Stimulated activated CD8-positive, alpha-beta memory T cell treated with anti-CD3 and anti-CD28 coated beads, Interleukin-15, amount 100 ng/mL, for 24 hours (primary cell): Measurements from ENCODE around the gene MRPL53.
"Not testable (repeated sequence)": the region's sequence is repeated elsewhere in the genome, so short reads cannot be mapped to it uniquely, and the experiment has no call there.

Experiments
- DNase-seq: peaks from one replicate; pipeline ENCODE4 v3.0.0-alpha.2; 2020; ENCODE audit warnings: low read depth

MRPL53 gene

DNA sequence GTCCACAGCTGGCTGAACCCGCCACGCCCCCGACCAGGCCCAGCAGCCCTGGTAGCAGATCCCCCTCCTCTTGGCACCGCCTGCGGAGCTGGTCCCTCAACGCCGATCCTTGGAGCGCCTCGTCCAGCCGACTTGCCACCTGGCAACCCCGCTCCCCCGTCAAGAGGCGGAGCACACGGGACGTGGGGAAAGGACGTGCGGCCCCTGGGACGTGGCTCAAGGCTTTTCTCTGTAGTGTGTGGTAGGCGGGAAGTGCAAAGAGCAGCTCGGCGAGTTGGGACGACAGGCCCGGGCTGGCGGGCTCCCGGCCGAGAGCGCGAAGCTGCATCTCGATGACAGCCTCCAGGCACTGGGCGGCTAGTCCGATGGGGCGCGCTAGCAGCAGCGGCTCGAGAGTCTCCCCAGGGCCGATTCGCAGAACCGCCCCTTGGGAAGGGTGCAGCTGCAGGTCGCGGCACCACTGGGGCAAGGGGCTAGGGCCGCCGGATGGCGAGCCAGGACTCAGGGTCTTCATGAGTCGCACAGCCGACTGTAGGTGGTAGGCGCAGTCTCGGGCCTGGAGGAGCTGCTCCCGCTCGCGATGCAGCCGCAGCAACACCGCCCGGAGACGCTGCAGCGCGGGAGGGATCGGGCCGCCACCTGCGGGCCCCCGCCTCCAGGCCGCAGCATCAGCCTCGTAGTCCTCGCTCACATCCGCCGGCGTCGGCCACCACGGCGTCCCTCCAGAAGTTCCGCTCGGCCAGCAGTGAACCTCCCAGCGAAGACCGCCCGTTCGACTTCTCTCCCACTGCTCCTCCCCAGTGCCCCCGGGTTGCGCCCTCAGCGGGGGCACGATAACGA, 9.7 kb upstream of the MRPL53 start:
- DNase-seq: no peak

DNA sequence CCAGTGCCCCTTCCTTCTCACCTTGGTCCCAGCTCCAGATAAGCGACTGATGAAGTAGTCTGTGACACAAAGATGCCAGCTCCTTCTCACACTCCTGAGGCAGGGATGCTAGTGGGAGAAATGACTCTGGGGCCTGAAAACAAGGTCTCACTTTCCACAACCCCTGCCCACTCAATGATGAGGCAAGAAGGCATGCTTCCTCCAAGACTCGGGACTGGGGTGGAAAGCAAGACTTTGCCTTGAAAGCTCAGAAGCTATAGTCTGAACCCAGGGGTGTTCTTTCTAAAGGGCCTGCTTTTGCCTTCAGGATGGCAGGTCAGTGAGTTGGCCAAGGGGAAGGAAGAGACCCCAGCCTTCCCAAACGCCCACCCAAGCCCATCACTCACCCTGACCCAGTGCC, 9.0 kb upstream of the MRPL53 start:
- no peak for DNase-seq

DNA sequence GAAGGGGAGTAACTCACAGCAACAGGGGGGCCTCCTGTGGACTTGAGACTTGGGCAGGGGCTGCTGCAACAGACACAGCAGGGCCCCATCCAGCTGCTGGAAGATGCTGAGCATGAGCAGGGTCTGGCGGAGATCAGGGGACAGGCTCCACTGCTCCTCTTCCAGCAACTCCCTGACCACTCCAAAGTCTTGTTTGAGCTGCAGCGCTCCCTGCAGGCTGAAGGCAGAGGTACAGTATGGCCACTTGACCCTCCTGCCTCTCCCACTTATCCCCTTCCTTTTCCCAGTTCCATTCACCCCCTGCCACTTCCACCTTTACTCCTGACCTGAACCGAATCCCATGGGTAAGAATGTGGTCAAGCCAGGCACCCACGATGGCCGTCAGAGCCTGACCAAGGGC, 2.4 kb upstream of the MRPL53 start:
- no peak for DNase-seq

DNA sequence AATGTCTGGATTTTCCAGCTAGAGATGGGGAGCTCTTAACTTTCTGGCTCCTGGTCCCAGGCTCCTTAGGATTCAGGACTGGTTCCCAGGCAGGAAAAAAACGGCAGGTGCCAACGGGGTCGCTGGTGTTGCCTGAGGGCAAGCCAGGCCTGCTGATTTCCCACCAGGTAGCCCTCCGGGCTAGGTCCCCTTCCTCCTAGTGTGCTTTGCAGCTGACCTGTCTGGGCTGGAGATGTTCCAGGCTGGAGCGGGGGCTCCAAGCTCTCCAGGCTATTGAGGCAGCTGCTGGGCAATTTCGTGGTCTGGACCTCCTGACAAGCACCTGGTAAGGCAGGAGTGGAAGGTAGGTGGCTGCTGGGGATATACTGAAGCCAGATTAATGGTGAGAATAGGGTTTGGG, 2.0 kb upstream of the MRPL53 start:
- DNase-seq: no peak

DNA sequence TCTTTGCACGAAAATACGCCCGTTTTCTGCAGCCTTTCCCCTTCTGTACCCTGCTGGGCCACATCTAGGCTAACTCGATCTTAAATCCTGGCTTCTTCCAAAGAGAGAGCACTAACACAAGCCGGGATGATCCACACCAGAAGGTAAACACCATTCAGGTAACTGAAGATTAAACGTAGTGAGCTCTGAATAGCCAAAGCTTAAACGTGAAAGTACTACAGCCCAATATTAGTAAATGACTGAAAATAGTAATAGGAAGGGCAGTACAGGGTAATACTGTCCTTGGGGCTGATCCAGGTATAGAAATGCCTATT, 422 bp upstream of the MRPL53 start:
- no peak for DNase-seq

DNA sequence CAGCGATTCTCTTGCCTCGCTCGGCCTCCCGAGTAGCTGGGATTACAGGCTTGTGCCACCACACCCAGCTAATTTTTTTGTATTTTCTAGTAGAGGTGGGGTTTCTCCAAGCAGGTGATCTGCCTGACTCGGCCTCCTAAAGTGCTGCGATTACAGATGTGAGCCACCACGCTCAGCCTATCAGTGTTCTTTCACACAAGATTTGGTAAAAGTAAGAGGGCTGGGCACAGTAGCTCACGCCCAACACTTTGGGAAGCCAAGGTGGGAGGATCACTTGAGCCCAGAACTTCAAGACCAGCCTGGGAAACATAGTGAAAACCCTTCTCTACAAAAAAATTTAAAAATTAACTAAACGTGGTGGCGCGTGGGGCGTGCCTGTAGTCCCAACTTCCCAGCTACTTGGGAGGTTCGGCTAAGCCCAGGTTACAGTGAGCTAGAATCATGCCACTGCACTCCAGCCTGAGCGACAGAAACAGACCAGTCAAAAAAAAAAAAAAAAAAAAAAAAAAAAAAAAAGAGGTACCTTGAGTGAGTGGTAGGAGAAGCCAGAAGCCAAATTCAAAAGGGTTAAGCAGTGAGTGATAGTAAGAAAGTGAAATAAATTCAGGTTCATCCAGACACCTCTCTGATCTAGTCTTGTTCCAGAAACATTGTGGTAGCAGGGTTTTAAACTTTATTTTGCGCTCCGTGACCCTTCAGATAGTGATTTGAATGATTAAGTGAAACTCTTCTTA, 981 bp downstream of the MRPL53 start:
- DNase-seq: no peak

DNA sequence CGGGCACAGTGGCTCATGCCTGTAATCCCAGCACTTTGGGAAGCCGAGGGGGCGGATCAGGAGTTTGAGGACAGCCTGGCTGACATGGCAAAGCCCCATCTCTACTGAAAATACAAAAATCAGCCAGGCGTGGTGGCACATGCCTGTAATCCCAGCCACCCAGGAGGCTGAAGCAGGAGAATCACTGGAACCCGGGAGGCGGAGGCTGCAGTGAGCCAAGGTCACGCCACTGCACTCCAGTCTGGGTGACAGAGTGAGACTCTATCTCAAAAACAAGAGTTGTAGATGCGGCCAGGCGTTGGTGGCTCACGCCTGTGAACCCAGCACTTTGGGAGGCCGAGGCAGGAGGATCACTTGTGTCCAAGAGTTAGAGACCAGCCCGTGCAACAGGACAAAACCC, 1.7 kb downstream of the MRPL53 start:
- DNase-seq: not testable (repeated sequence)

DNA sequence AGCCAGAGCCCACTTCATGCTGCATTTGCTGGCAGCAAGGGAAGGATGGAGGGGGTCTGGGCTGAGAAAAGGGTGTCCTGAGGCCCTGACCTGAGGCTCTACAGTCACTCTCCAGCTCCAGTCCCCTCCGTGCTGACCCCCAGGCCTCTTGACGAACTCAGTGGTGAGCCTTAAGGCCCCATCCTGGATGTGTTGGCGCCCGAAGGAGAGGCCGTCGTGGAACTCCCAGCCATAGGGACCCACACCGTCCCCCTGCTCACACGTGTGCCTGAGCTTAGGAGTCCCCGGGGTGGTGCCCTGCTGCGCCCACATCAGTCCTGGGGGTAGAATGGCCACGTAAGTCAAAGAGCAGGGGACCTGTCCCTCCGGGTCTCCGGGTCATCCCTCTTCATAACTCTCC, 8.1 kb downstream of the MRPL53 start:
- no peak for DNase-seq

DNA sequence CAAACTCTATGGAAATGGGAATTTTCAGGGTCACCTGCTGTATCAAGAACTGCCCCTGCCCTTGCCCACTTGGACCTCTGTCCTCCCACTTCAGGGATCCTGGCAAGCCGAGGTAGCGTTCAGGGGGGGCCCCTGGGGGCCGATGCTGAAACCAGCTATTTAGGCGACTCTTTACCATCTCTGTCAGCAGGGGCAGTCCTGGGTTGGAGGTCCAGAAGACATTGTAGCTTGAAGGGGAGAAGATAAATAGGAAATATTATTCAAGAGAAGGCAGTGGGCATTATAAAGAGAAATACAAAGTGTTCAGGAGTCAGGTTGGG, 9.7 kb downstream of the MRPL53 start:
- no peak for DNase-seq

DNA sequence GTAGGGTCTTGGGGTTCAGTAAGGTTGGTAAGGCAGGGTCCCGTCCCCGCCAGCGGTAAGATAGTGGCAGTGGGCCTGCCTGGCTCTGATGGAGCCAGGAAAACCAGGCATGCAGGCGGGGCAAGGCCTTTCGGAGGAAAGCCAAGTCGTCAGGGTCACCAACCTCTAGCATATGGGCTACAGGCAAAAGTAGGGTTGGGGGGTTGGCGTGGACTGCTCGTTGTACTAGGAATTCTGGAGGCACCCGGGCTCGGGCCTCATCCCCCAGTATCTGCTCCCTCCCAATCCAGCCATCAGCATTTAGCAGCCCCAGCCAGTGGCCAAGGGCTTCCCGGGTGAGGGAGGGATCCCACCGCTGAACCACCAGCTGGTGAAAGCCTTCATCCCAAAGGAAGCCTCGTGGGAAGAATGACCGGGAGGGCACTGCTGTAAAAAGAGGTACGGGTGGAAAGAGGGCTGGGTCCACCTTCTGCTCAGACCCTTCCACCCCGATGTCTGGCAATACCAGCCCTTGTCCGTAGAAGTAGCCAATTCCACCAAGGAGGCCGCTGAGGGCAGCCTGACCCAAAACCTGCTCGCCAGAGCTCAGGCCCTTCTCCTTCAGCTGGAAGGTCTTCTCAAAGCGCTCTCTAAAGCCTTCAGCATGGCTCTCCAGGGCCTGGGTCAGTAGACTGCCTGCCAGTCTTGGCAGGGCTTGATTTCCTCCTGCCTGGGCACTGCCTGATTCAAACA, 10.3 kb downstream of the MRPL53 start:
- no peak for DNase-seq

DNA sequence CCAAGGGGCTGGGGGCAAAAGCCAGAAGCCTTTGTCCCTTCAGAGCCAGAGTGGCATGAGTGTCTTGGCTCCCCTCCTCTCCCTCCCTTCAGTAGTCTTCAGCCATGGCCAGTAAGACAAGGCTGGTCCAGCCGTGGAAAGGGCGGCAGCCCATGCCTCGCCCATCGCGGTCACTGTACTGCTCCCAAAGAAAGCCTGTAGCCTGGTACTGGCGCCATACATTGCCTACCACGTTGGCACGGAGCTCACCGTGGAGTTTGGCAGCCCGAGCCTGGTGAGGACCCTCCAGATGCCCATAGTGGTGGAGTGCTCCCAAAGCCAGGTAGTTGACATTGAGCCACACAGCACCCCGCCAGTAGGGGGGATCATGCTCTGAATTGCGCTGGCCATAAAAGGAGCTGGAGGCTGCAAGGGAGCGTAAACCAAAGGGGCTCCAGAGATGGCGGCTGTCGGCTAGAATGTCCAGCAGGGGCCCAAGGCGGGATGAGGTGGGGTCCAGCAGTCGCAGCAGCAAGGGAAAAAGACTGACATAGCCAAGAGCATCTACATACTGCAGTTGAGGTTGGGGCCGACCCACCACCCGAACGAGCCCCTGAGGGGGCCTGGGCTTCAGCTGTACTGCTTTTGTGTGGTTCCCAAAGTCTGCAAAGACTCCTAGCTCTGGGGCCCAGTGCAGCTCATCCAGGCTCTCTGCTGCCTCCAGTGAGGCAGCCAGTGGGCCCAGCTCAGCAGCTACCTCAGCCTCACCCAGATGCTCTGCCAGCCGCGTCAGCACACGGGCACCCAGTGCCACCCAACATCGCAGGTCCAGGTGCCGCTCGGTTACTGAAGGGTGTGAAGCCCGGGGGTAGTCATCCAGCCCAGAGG, 11.1 kb downstream of the MRPL53 start:
- no peak for DNase-seq

DNA sequence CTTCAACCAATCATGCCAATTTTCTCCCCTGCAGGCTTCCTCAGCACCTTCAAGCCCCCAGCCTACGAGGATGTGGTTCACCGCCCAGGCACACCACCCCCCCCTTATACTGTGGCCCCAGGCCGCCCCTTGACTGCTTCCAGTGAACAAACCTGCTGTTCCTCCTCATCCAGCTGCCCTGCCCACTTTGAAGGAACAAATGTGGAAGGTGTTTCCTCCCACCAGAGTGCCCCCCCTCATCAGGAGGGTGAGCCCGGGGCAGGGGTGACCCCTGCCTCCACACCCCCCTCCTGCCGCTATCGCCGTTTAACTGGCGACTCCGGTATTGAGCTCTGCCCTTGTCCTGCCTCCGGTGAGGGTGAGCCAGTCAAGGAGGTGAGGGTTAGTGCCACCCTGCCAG, 12.3 kb downstream of the MRPL53 start:
- not testable (repeated sequence) for DNase-seq

DNA sequence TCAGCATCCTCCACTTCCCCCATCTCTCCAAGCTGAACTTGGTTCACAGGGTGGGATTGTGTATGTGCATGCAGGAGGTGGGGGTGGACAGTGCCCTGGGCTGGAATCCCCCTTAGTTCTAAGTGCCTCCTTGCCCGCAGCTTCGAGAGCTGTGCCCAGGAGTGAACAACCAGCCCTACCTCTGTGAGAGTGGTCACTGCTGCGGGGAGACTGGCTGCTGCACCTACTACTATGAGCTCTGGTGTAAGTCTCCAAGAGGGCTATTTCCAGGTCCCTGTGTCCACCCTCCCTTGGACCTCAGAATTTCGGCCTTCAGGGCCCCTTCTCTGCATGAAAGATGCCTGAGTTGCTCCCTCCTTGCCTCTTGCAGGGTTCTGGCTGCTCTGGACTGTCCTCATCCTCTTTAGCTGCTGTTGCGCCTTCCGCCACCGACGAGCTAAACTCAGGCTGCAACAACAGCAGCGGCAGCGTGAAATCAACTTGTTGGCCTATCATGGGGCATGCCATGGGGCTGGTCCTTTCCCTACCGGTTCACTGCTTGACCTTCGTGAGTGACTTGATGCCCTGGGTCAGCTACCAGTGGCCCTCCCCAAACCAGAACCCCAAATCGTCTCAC, 12.9 kb downstream of the MRPL53 start:
- not testable (repeated sequence) for DNase-seq

DNA sequence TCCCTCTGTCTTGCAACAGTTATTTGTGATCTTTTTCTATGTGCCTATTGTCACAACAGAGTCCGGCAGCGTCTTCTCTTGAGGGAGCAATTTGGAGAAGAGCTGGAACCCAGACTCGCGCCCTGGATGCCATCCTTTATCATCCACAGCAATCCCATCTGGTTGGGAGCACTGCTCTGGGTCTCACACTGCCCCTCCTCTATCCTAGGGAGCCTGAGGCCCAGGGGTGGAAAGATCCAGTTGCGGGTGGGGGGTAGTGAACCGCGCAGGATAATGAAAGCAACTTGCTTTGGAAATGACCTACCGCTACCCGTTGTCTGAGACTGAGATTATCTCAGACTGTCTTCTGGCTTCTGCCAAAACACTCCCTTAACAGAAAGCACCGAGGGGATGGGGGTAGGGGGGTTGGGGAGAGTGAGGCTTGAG, 13.5 kb downstream of the MRPL53 start:
- DNase-seq: no peak

DNA sequence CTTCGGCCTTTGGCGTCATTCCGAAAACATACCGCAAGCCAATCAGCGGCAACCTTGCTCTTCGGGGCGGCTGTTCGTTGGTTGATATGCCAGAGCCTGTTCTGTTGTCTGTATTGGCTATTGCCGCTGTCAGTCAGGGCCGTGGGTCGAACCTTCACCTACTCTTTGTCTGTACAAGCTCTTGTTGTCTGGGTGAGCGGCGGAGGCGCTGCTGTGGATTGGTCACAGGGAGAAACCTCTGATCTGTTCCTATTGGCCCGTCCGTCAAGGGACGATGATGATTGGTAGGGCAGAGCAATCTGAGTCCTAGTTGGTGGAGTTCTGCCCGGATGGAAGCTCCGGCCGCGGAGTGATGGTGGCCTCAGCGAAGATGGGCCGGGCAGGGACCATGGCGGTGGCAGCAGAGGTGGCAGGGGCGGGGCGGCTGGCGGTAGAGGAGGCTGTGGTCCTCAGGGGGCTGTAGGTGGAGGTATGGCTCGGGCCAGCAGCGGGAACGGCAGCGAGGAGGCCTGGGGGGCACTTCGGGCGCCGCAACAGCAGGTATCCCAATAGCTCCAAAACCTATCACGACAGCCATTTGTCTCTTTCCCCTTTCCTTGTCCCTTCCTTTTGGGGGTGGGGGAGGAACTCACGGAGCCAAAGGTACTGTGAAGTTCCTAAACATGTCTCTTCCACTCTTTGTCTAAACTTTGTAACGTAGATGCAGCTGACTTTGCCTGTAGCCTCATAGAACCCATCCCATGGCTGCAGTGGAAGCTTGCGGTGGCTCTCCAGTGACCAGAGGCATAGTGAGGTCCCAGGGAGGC, 14.1 kb downstream of the MRPL53 start, which contains the start of gene WBP1:
Gene WBP1 (plus strand): TSS at position 307 of the 806 bp plus-strand sequence. CDS start 165 bp downstream, at position 472.
- peak; percentile 80 for DNase-seq

DNA sequence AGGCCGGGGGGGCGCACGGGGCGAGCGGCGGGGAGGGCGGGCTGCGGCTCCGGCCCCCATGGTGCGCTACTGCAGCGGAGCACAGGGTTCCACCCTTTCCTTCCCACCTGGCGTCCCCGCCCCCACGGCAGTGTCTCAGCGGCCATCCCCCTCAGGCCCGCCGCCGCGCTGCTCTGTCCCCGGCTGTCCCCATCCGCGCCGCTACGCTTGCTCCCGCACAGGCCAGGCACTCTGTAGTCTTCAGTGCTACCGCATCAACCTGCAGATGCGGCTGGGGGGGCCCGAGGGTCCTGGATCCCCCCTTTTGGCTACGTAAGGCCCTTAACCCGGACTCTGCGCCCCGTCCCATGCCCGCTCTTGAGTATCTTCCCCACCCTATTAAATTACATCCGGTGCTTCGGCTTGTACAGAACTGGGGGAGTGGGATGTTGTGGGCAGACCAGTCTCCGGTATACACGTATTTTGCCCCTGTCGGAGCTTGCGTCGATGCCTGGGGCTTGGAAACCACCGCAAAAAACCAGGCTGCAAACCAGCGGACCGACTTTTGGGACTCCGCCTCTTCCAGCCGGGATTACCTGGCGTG, 14.8 kb downstream of the MRPL53 start:
- peak; percentile 65 for DNase-seq

DNA sequence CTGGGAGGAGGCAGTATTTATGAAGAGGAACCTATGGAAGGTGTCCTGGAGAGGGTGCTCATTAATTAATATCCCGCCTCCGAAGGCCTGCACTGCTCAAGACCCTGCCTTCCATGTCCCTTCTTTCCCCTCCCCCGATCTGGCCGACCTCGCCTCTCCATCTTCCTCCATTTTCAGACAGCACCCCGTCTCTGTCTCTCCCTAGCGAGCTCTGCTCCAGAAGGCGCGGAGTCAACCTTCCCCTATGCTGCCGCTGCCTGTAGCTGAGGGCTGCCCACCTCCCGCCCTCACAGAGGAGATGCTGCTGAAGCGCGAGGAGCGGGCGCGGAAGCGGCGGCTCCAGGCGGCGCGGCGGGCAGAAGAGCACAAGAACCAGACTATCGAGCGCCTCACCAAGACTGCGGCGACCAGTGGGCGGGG, 15.3 kb downstream of the MRPL53 start:
- no peak for DNase-seq

DNA sequence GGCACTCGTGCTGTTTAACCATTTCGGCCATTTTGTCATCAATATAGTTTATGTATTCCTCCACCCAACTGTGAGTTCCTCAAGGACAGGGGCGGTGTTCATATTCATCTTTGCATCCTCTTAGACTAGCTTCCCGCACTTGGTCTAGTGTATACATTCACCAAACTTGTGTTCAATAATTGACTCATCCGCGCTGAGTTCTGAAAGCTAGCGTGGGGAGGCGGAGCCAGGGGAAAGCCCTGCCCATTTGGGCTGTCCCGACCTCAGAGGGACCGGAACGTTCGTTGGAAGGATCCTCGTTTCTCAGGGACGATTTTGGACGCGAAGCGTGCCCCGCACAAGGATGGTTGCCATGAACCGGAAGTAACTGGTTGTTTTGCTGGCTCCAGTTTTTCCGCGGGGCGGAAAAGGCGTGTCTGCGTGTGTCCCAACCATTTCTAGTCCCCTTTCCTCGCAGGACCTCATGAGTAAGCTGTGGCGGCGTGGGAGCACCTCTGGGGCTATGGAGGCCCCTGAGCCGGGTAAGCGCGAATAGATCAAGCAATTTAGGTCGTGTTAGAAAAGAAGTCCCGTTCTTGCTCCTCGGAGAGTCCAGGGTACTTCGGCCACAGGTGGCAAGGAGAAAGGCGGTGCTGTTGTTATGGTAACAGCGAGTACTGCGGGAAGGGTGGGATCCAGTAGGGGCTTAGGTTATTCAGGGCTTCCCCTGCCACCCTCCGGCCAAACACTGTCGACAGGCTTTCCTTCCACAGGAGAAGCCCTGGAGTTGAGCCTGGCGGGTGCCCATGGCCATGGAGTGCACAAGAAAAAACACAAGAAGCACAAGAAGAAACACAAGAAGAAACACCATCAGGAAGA, 17.6 kb downstream of the MRPL53 start, which contains the start of gene INO80B:
Gene INO80B (plus strand): TSS at position 434 of the 858 bp plus-strand sequence. CDS start 30 bp downstream, at position 464.
- peak; percentile 89 for DNase-seq

DNA sequence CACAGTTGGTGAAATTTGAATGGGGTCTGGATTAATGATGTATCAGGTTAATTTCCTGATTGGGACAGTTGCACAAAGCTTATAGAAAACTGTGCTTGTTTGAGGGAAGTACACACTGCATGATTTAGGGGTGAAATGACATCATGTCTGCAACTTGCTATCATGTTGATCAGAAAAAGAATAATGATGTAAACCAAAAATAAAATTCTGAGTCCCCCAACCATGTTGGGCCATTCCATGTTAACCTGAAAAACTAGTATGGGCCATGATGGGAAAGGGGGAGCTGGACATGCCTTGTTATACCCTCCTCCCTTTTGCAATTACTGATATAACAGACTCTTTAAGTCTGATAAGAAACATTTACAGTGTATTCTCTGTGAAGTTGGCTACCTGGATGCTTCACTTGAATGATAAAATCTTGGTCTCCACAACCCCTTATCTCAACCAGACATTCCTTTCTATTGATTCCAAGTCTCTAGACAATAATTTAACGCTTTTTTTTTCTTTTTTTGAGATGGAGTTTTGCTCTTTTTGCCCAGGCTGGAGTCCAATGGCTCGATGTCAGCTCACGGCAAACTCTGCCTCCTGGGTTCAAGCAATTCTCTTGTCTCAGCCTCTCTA, 21.8 kb downstream of the MRPL53 start:
- no peak for DNase-seq
